Lung (tissue), 12 donors: ENCODE results near the gene TMEM45A. TPM values are rescaled to one million over a fixed set of nuclear protein-coding genes. Genes with fewer than 3 reads are reported as not detected.

Source experiments
- ATAC-seq: fragments of 200-7000 bp; cut with Tn5 transposase; one replicate; pipeline ENCODE4 v1.9.1; 2020; ENCODE audit warnings: moderate number of reproducible peaks; ENCODE audit not compliant: insufficient read depth, low FRiP score
- DNase-seq, 3 donors: peaks; one replicate each; pipeline ENCODE4 v3.0.0-alpha.2; 2013 to 2017
- H3K27ac ChIP-seq, 2 donors: one replicate each; pipeline ENCODE4 v1.5.1; 2013; ENCODE audit warnings: mild to moderate bottlenecking in 2 of 2, moderate library complexity in 2 of 2, control low read depth in 1 of 2, inconsistent platforms in 1 of 2, low read depth in 1 of 2, low read length in 1 of 2
- H3K27me3 ChIP-seq, 3 donors: one replicate each; pipeline ENCODE4 v1.5.1; 2013; ENCODE audit warnings: low read length in 2 of 3; ENCODE audit not compliant: control insufficient read depth in 3 of 3, insufficient read depth in 3 of 3
- H3K36me3 ChIP-seq, 4 donors: one replicate each; pipeline ENCODE4 v1.5.1; 2013; ENCODE audit warnings: low read length in 4 of 4, mild to moderate bottlenecking in 1 of 4, moderate library complexity in 1 of 4; ENCODE audit not compliant: control insufficient read depth in 4 of 4, insufficient read depth in 4 of 4
- H3K4me1 ChIP-seq, 5 donors: one replicate each; pipeline ENCODE4 v1.5.1; 2013; ENCODE audit warnings: low read length in 5 of 5, mild to moderate bottlenecking in 2 of 5, moderate library complexity in 1 of 5; ENCODE audit not compliant: control insufficient read depth in 5 of 5, insufficient read depth in 5 of 5
- H3K4me3 ChIP-seq: one replicate; pipeline ENCODE4 v1.5.1; 2013; ENCODE audit warnings: mild to moderate bottlenecking, control low read depth, moderate library complexity
- H3K9ac ChIP-seq, 2 donors: one replicate each; pipeline ENCODE4 v1.5.1; 2013; ENCODE audit warnings: low read length in 2 of 2, control low read depth in 1 of 2; ENCODE audit not compliant: insufficient read depth in 1 of 2
- H3K9me3 ChIP-seq, 4 donors: one replicate each; pipeline ENCODE4 v1.5.1; 2013; ENCODE audit warnings: low read length in 3 of 4, mild to moderate bottlenecking in 1 of 4, moderate library complexity in 1 of 4; ENCODE audit not compliant: control insufficient read depth in 4 of 4, insufficient read depth in 3 of 4
- CTCF ChIP-seq: IDR thresholded peaks from 2 replicates; pipeline ENCODE4 v1.5.1; 2012; ENCODE audit warnings: mild to moderate bottlenecking; ENCODE audit errors: control extremely low read depth, extremely low read depth
- WGBS, 2 donors: extraction: QIAGEN DNeasy Blood & Tissue Kit; methylation state at CpG; one replicate each; pipeline ENCODE4 v1.1.7; 2013; 5-methylcytosine and 5-hydroxymethylcytosine counted together
- polyA plus RNA-seq, 2 donors: library from polyadenylated mRNA; stranded (reverse); fragments of 200-250 nt; gene quantifications; one replicate each; pipeline ENCODE4 v1.2.1, GENCODE V29; 2013
- total RNA-seq, 2 donors: library from RNA; depleted of rRNA in 1 of 2; stranded (reverse); fragments of >200 nt in 1 of 2; gene quantifications; one replicate each; pipeline ENCODE4 v1.2.1, GENCODE V29; 2014 to 2021
- donor health status: control.
- donor health status: control.
- donor health status: Bipolar disorder and iron deficiency.
- donor health status: healthy.
- donor health status: DM: yes; HTN: yes; CAD: no.

Gene TMEM45A
- total and polyA plus RNA-seq, 4 donors = 7.8 to 37.6 (median 26.0) TPM

DNA sequence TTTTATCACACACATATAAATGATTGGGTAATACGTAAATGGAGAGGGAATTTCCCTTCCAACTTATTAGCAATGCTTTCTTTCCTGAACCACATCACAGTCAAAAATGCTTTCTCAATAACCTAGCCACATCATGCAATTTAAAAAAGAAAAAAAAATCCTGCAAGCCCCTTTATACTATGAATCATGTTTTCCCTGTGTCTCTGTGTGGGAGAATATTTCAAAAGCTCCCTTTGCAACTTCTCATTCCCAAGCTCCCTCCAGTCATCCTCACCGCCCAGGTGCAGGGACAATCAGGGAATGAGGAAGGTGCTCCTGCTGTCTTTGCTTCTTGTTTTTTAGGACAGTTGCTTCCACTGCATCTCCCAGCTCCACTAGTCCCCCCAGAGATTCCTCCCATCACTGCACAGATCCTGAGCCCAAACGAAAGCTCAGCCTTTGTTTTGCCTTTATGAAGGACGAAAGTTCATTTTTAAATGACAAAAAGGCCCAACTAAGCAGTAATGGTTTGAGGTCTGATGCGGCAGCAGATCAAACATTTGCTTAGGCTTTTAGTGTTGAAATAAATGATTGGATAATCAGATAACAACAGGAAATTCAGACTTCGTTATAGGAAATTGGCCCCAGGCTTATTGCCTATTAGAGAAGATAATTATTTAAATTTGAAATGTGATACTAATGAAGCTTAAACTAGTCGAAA is 69.2 kb downstream of the TMEM45A start:
- H3K9me3 ChIP-seq = no peaks in the 10 kb centered on the region
- 60 to 67% methylated on average over 7 of the region's 7 CpGs for WGBS, 2 donors
- H3K9ac ChIP-seq = peak overlapping the region in 1 of 2 donors; percentile 56
- H3K36me3 ChIP-seq = peaks cover 0 to 6% (median 2%) of the 10 kb centered on the region in 4 donors
- H3K4me3 ChIP-seq = no peak overlapping the region
- no peaks in the 10 kb centered on the region for H3K27me3 ChIP-seq
- H3K4me1 ChIP-seq = peaks cover 0 to 21% (median 7%) of the 10 kb centered on the region in 5 donors
- no peak overlapping the region for H3K27ac ChIP-seq
- no peak for TF ChIP-seq CTCF
- DNase-seq (peak in 2 of 3 donors; percentile 52 to 59), ATAC-seq (no peak)

DNA sequence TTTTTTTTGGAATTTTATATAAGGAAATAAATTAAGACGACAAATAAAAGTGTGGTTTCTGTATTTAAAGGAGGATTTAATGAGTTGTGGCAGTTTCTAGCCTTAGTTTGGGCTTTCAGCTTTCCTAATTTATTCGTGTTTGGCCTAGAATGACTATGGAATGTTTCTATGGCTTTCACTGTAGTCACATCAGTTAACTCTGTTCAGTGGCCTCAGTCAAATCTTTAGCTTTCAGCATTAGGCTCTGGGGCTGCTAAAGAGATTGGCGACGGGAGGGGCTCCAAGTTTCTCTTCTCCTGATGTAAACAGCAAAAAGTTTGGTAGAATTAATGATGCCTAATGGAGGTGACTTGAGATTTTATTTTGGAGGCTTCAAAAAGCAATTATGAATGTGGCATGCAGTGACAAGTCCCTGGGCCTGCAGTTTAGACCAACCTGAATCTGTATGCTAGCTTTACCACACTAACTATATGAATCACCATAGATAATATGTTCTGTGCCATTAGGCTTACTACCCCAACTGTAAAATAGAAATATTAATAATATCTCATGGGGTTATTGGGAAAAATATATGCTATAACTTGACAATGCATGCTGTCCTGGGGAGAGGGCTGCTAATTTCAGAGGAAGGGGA is 69.9 kb downstream of the TMEM45A start:
- ATAC-seq (no peak), DNase-seq (no peak)
- 88 to 90% methylated on average over 4 of the region's 4 CpGs for WGBS, 2 donors
- H3K9me3 ChIP-seq = no peaks in the 10 kb centered on the region
- no peak overlapping the region for H3K4me3 ChIP-seq
- H3K27ac ChIP-seq = no peak overlapping the region
- no peak for TF ChIP-seq CTCF
- H3K36me3 ChIP-seq = peaks cover 0 to 4% (median 2%) of the 10 kb centered on the region in 4 donors
- H3K4me1 ChIP-seq = peaks cover 0 to 21% (median 7%) of the 10 kb centered on the region in 5 donors
- H3K9ac ChIP-seq = peak overlapping the region in 1 of 2 donors; percentile 56
- no peaks in the 10 kb centered on the region for H3K27me3 ChIP-seq

DNA sequence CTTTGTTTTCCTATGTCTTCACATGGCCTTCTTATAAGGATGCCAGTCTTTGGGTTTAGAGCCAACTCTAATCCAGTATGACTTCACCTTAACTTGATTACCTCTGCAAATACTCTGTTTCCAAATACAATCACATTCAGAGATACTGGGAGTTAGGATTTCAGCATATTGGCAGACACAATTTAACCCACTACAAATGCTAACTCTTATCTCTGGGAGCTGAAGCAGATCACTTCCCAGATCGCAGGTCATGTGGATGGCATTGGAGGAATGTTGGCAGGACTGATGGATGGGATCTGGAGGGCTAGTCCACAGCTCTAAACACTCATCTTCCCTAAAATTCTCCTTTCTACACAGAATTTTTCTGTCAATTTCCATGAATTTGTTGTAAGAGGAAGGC is 70.8 kb downstream of the TMEM45A start:
- 51 to 67% methylated on average over 1 of the region's 1 CpG for WGBS, 2 donors
- Histone ChIP-seq H3K4me3 (no peak overlapping the region), H3K27me3 (no peaks in the 10 kb centered on the region), H3K9ac (no peak overlapping the region), H3K9me3 (no peaks in the 10 kb centered on the region), H3K27ac (no peak overlapping the region), H3K36me3 (peaks cover 0 to 4% (median under 1%) of the 10 kb centered on the region in 4 donors), H3K4me1 (peaks cover 0 to 21% (median 7%) of the 10 kb centered on the region in 5 donors)
- no peak for TF ChIP-seq CTCF
- ATAC-seq (no peak), DNase-seq (no peak)
